HEK293T (cell line): ENCODE measurements around the gene BMP6.

Source experiments
- CTCF ChIA-PET: fragments of 350-600 bp; formaldehyde crosslinking; extraction: SDS; loops from one replicate; lab custom pipeline; 2021; ENCODE audit warnings: antibody characterized with exemption, inconsistent platforms; lab: Yijun Ruan, JAX
- POLR2A ChIA-PET: fragments of 350-600 bp; formaldehyde crosslinking; extraction: SDS; loops from one replicate; lab custom pipeline; 2020; ENCODE audit warnings: antibody characterized with exemption, inconsistent platforms; lab: Yijun Ruan, JAX
- DNase-seq: peaks from one replicate; pipeline ENCODE4 v3.0.0; 2012; ENCODE audit warnings: mixed read lengths; ENCODE audit errors: extremely low spot score
- ARNT ChIP-seq: fragments of 450-650 bp; IDR thresholded peaks from 2 replicates; pipeline ENCODE4 v1.6.1; 2017; ENCODE audit warnings: mild to moderate bottlenecking
- BHLHE40 ChIP-seq: fragments of 450-650 bp; IDR thresholded peaks from 2 replicates; pipeline ENCODE4 v1.6.1; 2016; ENCODE audit warnings: mild to moderate bottlenecking, moderate library complexity, borderline replicate concordance
- CTBP1 ChIP-seq: fragments of 450-650 bp; IDR thresholded peaks from 2 replicates; pipeline ENCODE4 v1.6.1; 2016; ENCODE audit warnings: borderline replicate concordance
- ELF4 ChIP-seq: fragments of 450-650 bp; IDR thresholded peaks from 2 replicates; pipeline ENCODE4 v1.6.1; 2017; ENCODE audit warnings: antibody characterized with exemption
- FOXA1 ChIP-seq: fragments of 450-650 bp; IDR thresholded peaks from 2 replicates; pipeline ENCODE4 v1.6.1; 2016; ENCODE audit warnings: mild to moderate bottlenecking
- FOXK2 ChIP-seq: fragments of 450-650 bp; IDR thresholded peaks from 2 replicates; pipeline ENCODE4 v1.6.1; 2016; ENCODE audit warnings: mild to moderate bottlenecking
- FOXM1 ChIP-seq: fragments of 450-650 bp; IDR thresholded peaks from 2 replicates; pipeline ENCODE4 v1.6.1; 2017; ENCODE audit warnings: mild to moderate bottlenecking, borderline replicate concordance
- HDGF ChIP-seq: fragments of 450-650 bp; IDR thresholded peaks from 2 replicates; pipeline ENCODE4 v1.6.1; 2017; ENCODE audit warnings: antibody characterized with exemption, borderline replicate concordance
- L3MBTL2 ChIP-seq: fragments of 450-650 bp; conservative IDR thresholded peaks from 2 replicates; pipeline ENCODE4 v1.6.1; 2016; ENCODE audit warnings: mild to moderate bottlenecking
- LEF1 ChIP-seq: fragments of 450-650 bp; IDR thresholded peaks from 2 replicates; pipeline ENCODE4 v1.6.1; 2017; ENCODE audit warnings: mild to moderate bottlenecking, borderline replicate concordance
- NFRKB ChIP-seq: fragments of 450-650 bp; IDR thresholded peaks from 2 replicates; pipeline ENCODE4 v1.6.1; 2016; ENCODE audit warnings: mild to moderate bottlenecking, moderate library complexity
- SP1 ChIP-seq: fragments of 450-650 bp; IDR thresholded peaks from 2 replicates; pipeline ENCODE4 v1.6.1; 2017
- SUZ12 ChIP-seq: fragments of 450-650 bp; IDR thresholded peaks from 2 replicates; pipeline ENCODE4 v1.6.1; 2016; ENCODE audit warnings: mild to moderate bottlenecking
- TARDBP ChIP-seq: fragments of 450-650 bp; IDR thresholded peaks from 2 replicates; pipeline ENCODE4 v1.6.1; 2016
- ZNF384 ChIP-seq: fragments of 450-650 bp; IDR thresholded peaks from 2 replicates; pipeline ENCODE4 v1.6.1; 2016
- TF ChIP-seq, protein P1 (sequence below): fragments of 450-650 bp; IDR thresholded peaks from 2 replicates; pipeline ENCODE4 v1.6.1; 2016

The BMP6 gene

DNA sequence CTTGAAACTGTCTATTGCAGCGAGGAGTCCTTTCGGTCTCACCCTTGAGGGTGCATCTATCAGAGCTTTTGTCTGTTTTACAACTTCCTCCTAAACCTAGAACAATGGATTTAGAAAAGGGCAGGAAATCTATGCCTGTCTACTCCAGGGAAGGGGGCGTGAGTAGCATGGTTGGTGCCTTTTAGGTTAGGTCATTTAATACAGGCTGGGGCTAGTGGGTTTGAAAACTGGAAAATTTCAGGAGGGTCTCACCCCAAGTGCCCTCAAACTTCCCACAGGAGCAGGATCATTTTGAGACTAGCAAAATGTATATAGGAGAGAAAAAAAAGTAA lies 33.5 kb upstream of the BMP6 start:
- TF ChIP-seq ELF4 (no peak), BHLHE40 (no peak), CTBP1 (no peak), FOXK2 (no peak), SUZ12 (no peak), NFRKB (no peak), LEF1 (no peak), HDGF (no peak), L3MBTL2 (no peak), ARNT (no peak), TARDBP (no peak)
- TF ChIP-seq, protein P1, sequence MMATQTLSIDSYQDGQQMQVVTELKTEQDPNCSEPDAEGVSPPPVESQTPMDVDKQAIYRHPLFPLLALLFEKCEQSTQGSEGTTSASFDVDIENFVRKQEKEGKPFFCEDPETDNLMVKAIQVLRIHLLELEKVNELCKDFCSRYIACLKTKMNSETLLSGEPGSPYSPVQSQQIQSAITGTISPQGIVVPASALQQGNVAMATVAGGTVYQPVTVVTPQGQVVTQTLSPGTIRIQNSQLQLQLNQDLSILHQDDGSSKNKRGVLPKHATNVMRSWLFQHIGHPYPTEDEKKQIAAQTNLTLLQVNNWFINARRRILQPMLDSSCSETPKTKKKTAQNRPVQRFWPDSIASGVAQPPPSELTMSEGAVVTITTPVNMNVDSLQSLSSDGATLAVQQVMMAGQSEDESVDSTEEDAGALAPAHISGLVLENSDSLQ = no peak
- ChIA-PET POLR2A (no interaction called here), CTCF (interaction anchor here (0.6 to 1.0 kb wide), 2 partner anchors 8 to 367 kb away, joined by 3 read pairs; no protein-coding TSS in a partner anchor)
- no peak for DNase-seq

DNA sequence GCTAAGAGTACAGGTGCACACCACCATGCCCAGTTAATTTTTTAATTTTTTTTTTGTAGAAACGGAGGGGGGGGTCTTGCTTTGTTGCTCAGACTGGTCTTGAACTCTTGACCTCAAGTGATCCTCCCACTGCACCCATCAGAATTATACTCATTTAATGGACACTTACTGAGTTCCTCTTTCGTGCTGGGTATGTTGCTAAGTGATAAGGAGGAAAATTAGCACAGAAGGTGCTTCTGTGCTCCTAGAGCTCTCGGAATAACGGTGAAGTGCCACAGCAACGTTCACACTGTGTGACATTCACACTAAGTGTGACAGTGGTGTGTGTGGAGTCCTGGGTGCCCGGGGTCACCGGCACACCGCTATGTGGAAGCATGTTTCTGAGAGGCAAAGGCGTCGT lies 32.1 kb upstream of the BMP6 start:
- ChIA-PET POLR2A (no interaction called here), CTCF (interaction anchor here (0.7 kb wide), 1 partner anchor 69 kb away, joined by 3 read pairs; no protein-coding TSS in a partner anchor)
- DNase-seq = no peak
- TF ChIP-seq NFRKB (no peak), ELF4 (no peak)

DNA sequence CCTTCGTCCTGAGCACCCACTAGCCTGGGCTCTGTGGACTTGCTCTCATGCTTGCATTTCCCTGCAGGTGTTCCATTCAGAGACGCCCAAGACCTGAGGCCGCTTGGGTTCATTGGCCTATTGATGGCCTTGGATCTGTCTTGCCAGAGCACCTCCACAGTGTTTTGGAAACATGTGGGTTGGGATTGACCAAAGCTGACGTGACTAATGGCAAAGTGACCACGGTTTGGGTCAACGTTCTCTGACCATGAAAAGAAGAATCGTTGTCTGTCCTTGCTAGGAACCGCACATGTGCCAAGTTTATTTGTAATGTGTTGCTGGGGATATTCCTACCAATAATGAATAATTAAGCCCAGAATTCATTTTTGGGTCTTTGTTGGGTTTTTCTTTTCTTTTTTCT lies 29.8 kb upstream of the BMP6 start:
- no peak for TF ChIP-seq FOXK2
- no peak for TF ChIP-seq SUZ12
- TF ChIP-seq ARNT = no peak
- TF ChIP-seq ZNF384 = no peak
- TF ChIP-seq NFRKB = no peak
- no peak for TF ChIP-seq ELF4
- no peak for TF ChIP-seq HDGF
- TF ChIP-seq BHLHE40 = no peak
- no peak for TF ChIP-seq FOXA1
- no peak for TF ChIP-seq FOXM1
- no peak for TF ChIP-seq CTBP1
- no peak for TF ChIP-seq TARDBP
- no peak for TF ChIP-seq LEF1
- no peak for TF ChIP-seq SP1
- no peak for TF ChIP-seq L3MBTL2
- TF ChIP-seq, protein P1 = no peak
- ChIA-PET POLR2A (no interaction called here), CTCF (no interaction called here)
- no peak for DNase-seq

DNA sequence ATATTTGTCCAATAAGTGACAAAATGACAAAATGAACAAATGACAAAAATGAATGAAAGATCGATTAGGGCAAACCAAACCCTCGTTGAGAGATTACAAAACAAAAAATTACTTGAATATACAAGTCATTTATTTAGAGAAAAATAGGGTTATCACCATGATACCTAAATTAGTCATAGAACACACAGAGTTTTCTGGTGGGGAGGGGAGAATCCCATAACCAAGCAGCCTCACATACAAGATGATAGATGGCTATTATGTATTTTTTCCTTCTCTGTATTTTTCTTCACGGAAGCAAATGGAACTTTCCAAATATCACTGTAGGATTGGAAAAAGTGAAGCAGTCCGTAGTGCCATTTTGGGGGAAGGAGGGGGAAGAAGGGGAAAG lies 28.5 kb upstream of the BMP6 start:
- DNase-seq = no peak
- TF ChIP-seq L3MBTL2 (no peak), HDGF (no peak), LEF1 (no peak), CTBP1 (no peak), BHLHE40 (no peak), SUZ12 (no peak), ELF4 (no peak), FOXM1 (no peak), ZNF384 (no peak), SP1 (no peak), FOXA1 (no peak)
- ChIA-PET CTCF (interaction anchor here (1.1 to 1.2 kb wide), 2 partner anchors 12 to 25 kb away, joined by 3 read pairs; no protein-coding TSS in a partner anchor), POLR2A (no interaction called here)

DNA sequence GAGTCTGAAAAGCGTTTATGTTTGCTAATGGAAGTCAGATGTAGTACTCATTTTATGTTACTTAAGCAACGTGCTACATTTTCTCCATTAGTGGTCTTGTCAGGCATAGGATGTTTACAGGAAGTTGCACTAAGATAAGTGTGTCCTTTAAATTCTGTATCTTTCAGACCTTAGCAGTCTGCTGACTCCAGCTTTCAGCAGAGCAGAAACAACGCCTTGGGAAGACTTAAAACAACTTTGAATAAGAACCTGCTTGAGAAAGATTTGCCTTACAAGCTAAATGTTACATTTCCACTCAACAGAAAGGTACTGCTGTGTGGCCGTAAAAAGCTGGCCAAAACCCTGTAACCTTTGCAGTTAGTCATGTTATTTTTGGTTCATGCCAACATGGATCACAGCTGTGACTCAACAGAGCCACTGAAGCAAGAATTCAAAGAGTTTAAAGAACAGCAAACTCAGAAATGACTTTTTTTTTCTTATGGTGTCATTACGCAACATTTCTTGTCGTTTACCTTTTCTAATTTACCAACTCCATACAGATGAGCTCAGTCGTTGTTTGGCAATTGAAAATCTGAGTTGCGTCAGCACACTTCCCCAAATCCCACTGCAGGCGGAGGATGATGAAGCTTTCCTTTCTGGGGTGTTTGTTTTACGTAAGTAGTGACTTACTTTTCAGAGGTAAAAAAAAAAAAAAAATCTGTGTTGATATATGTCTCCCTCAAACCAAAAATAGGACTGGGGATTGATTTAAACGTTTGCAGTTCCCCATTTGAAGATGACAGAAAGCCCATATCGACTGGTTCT lies 27.9 kb upstream of the BMP6 start:
- TF ChIP-seq ZNF384 (no peak), BHLHE40 (no peak), CTBP1 (no peak), ELF4 (no peak)
- no peak for DNase-seq
- ChIA-PET CTCF (interaction anchor here (0.7 to 1.2 kb wide), 4 partner anchors 13 to 81 kb away, joined by 3 read pairs; partner anchors contain the start of gene BMP6), POLR2A (interaction anchor here (0.7 kb wide), 1 partner anchor 436 kb away, joined by 3 read pairs; no protein-coding TSS in a partner anchor)

DNA sequence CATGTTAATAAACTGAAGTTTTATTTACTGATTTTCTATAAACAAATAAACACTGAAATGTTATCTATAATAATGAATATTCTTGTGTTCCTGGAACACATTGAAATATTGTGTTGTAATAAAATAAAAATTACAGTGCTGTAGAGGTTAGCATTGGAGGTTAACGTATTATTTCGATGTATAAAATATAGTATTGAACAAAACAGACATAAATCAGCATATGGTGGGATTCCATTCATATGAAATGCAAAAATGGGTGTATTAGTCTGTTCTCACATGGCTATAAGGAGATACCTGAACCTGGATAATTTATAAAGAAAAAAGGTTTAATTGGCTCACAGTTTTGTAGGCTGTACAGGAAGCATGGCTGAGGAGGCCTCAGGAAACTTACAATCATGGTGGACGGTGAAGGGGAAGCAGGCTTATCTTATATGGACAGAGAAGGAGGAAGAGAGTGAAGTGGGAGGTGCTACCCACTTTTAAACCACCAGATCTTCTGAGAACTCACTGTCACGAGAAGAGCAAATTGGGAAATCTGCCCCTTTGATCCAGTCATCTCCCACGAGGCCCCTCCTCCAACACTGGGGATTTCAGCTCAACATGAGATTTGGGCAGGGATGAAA lies 24.6 kb upstream of the BMP6 start:
- no peak for TF ChIP-seq ZNF384
- no peak for TF ChIP-seq FOXM1
- TF ChIP-seq BHLHE40 = no peak
- no peak for TF ChIP-seq L3MBTL2
- ChIA-PET POLR2A (no interaction called here), CTCF (interaction anchor here (2.1 kb wide), 1 partner anchor 21 kb away, joined by 15 read pairs; no protein-coding TSS in a partner anchor)
- no peak for DNase-seq
